ENCODE data around the gene KAZN.

The KAZN gene

GRCh38 chr1:14668538-14668937, 70.1 kb downstream of the KAZN start:
- no peak for DNase-seq (ENCODE audit: low read depth in 3 of 3, low spot score in 1 of 3)

- DNase-seq (ENCODE audit: low read depth in 3 of 3, low spot score in 1 of 3) = no peak
These were observed 73.5 kb downstream of the KAZN start for GRCh38 chr1:14672005-14672404.

- DNase-seq (ENCODE audit: low read depth in 3 of 3, low spot score in 1 of 3) = no peak
These were observed 75.5 kb downstream of the KAZN start for GRCh38 chr1:14674030-14674429.

GRCh38 chr1:14676400-14676799, 77.9 kb downstream of the KAZN start:
- no peak for DNase-seq (ENCODE audit: low read depth in 3 of 3, low spot score in 1 of 3)

GRCh38 chr1:14677292-14677971, 78.9 kb downstream of the KAZN start:
- no peak for DNase-seq (ENCODE audit: low read depth in 3 of 3, low spot score in 1 of 3)

- no peak for DNase-seq (ENCODE audit: low read depth in 3 of 3, low spot score in 1 of 3)
These were observed 79.6 kb downstream of the KAZN start for GRCh38 chr1:14678011-14678638.

- DNase-seq (ENCODE audit: low read depth in 3 of 3, low spot score in 1 of 3) = no peak
These were observed 80.7 kb downstream of the KAZN start for GRCh38 chr1:14679027-14679688.

GRCh38 chr1:14681182-14681581, 82.7 kb downstream of the KAZN start:
- DNase-seq (ENCODE audit: low read depth in 3 of 3, low spot score in 1 of 3) = no peak

GRCh38 chr1:14682941-14683621, 84.6 kb downstream of the KAZN start:
- DNase-seq (ENCODE audit: low read depth in 3 of 3, low spot score in 1 of 3) = no peak

GRCh38 chr1:14685078-14685477, 86.6 kb downstream of the KAZN start:
- no peak for DNase-seq (ENCODE audit: low read depth in 3 of 3, low spot score in 1 of 3)

- DNase-seq (ENCODE audit: low read depth in 3 of 3, low spot score in 1 of 3) = no peak
These were observed 88.2 kb downstream of the KAZN start for GRCh38 chr1:14686701-14687100.

GRCh38 chr1:14687147-14687546, 88.7 kb downstream of the KAZN start:
- DNase-seq (ENCODE audit: low read depth in 3 of 3, low spot score in 1 of 3) = no peak

- no peak for DNase-seq (ENCODE audit: low read depth in 3 of 3, low spot score in 1 of 3)
These were observed 91.6 kb downstream of the KAZN start for GRCh38 chr1:14689996-14690615.

- no peak for DNase-seq (ENCODE audit: low read depth in 3 of 3, low spot score in 1 of 3)
These were observed 95.5 kb downstream of the KAZN start for GRCh38 chr1:14693949-14694348.

GRCh38 chr1:14694589-14694988, 96.1 kb downstream of the KAZN start:
- DNase-seq (ENCODE audit: low read depth in 3 of 3, low spot score in 1 of 3) = no peak

- no peak for DNase-seq (ENCODE audit: low read depth in 3 of 3, low spot score in 1 of 3)
These were observed 98.3 kb downstream of the KAZN start for GRCh38 chr1:14696761-14697160.

- DNase-seq (ENCODE audit: low read depth in 3 of 3, low spot score in 1 of 3) = no peak
These were observed 98.9 kb downstream of the KAZN start for GRCh38 chr1:14697353-14697752.

GRCh38 chr1:14698314-14698713, 99.8 kb downstream of the KAZN start:
- no peak for DNase-seq (ENCODE audit: low read depth in 3 of 3, low spot score in 1 of 3)

GRCh38 chr1:14699620-14700019, 101.1 kb downstream of the KAZN start:
- no peak for DNase-seq (ENCODE audit: low read depth in 3 of 3, low spot score in 1 of 3)

GRCh38 chr1:14704846-14705245, 106.4 kb downstream of the KAZN start:
- no peak for DNase-seq (ENCODE audit: low read depth in 3 of 3, low spot score in 1 of 3)

- no peak for DNase-seq (ENCODE audit: low read depth in 3 of 3, low spot score in 1 of 3)
These were observed 107.3 kb downstream of the KAZN start for GRCh38 chr1:14705824-14706223.

- no peak for DNase-seq (ENCODE audit: low read depth in 3 of 3, low spot score in 1 of 3)
These were observed 108.1 kb downstream of the KAZN start for GRCh38 chr1:14706631-14707030.

Measured in stimulated activated CD4-positive, alpha-beta T cell treated with anti-CD3 and anti-CD28 coated beads, TNF-alpha, amount 100 ng/mL, for 1 hour (primary cell).